ENCODE data around the gene TEAD3. TPM values are rescaled to one million over a fixed set of nuclear protein-coding genes. Genes with fewer than 3 reads are reported as not detected.
A peak's percentile ranks its signal among the peaks of the same experiment; 100 is the strongest.

TEAD3 gene
- total and polyA plus RNA-seq, 8 donors, result 18.1 to 54.4 (median 45.3) TPM

DNA sequence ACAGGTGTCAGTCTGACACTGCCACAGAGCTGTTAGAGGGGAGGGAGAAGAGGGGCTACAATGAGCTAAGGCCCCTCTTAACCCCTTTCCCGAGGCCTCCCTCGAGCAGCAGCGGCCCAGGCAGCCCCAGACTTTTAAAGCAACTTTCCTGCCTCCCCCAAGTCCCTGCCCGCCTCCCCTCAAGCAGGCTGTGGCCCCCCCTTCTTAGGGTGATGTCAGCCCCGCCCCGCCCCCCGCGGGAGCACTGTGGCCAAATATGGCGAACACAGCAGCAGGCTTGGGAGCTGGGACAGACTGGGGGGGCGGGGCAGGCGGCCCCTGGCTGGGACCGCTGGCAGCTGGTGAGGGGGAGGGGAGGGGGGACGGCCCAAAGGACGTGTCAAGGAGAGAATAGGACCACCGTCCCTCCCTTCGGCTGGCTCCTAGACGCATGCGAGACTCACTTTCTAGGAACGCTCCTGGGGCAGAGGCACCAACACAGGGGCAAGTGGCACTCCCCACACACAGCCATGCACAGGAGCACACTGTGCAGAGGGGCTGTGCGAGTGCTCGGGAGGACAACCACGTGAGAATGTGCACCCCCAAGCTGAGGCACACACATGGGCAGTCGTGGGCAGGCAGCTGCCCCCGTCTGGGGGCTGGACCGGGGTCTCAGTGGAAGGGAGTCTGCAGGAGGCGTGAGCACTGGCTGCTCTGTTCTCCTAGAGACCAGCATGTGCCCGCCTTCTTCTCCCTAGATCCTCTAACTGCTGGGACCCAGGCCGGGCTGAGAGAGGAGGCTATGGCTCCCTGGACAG is 6.7 kb downstream of the TEAD3 start:
- no peaks in the 10 kb centered on the region for H3K9me3 ChIP-seq
- peak in 3 of 4 donors; percentile 70 to 85 (median 80) for DNase-seq
- peaks cover 32 to 88% of the 10 kb centered on the region in 2 donors for H3K4me1 ChIP-seq
- peak overlapping the region; percentile 18 to 51 for H3K27ac ChIP-seq
- peaks cover 0 to 37% of the 10 kb centered on the region in 2 donors for H3K27me3 ChIP-seq
- TF ChIP-seq, protein P1, sequence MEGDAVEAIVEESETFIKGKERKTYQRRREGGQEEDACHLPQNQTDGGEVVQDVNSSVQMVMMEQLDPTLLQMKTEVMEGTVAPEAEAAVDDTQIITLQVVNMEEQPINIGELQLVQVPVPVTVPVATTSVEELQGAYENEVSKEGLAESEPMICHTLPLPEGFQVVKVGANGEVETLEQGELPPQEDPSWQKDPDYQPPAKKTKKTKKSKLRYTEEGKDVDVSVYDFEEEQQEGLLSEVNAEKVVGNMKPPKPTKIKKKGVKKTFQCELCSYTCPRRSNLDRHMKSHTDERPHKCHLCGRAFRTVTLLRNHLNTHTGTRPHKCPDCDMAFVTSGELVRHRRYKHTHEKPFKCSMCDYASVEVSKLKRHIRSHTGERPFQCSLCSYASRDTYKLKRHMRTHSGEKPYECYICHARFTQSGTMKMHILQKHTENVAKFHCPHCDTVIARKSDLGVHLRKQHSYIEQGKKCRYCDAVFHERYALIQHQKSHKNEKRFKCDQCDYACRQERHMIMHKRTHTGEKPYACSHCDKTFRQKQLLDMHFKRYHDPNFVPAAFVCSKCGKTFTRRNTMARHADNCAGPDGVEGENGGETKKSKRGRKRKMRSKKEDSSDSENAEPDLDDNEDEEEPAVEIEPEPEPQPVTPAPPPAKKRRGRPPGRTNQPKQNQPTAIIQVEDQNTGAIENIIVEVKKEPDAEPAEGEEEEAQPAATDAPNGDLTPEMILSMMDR (IDR thresholded peaks at IDR 0.05), result no peak
- no peak overlapping the region for H3K4me3 ChIP-seq
- H3K36me3 ChIP-seq, result no peaks in the 10 kb centered on the region
- peak; percentile 2 for ATAC-seq
- intact Hi-C loops (cut with DNase I), result no loop called here

- H3K36me3 ChIP-seq, result no peaks in the 10 kb centered on the region
- H3K27ac ChIP-seq, result peak overlapping the region in 1 of 2 donors; percentile 51
- TF ChIP-seq, protein P1 (IDR thresholded peaks at IDR 0.05), result no peak
- DNase-seq (no peak), ATAC-seq (no peak)
- peaks cover 0 to 28% of the 10 kb centered on the region in 2 donors for H3K27me3 ChIP-seq
- no peak overlapping the region for H3K4me3 ChIP-seq
- H3K9me3 ChIP-seq, result no peaks in the 10 kb centered on the region
- intact Hi-C loops (cut with DNase I), result no loop called here
- H3K4me1 ChIP-seq, result peaks cover 31 to 81% of the 10 kb centered on the region in 2 donors
These were observed 7.8 kb downstream of the TEAD3 start for GRCh38 chr6:35489066-35489465.

DNA sequence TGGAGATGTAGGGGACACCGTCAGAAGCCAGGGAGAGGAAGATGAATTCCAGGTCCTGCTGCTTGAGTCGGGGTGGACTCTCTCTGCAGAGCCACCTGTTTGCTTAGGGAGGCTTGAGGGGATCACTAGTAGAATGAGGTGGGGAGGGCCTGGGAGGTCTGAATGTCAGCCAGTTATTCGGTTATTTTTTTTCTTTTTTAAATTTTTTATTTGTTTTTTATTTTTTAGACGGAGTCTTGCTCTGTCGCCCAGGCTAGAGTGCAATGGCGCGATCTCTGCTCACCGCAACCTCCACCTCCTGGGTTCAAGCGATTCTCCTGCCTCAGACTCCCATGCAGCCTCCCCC is 8.4 kb downstream of the TEAD3 start:
- H3K9me3 ChIP-seq, result no peaks in the 10 kb centered on the region
- H3K36me3 ChIP-seq, result no peaks in the 10 kb centered on the region
- TF ChIP-seq, protein P1 (IDR thresholded peaks at IDR 0.05), result no peak
- intact Hi-C loops (cut with DNase I), result no loop called here
- H3K27ac ChIP-seq, result peak overlapping the region in 1 of 2 donors; percentile 51
- peaks cover 30 to 75% of the 10 kb centered on the region in 2 donors for H3K4me1 ChIP-seq
- ATAC-seq (no peak), DNase-seq (no peak)
- H3K4me3 ChIP-seq, result no peak overlapping the region
- H3K27me3 ChIP-seq, result peaks cover 0 to 28% of the 10 kb centered on the region in 2 donors

GRCh38 chr6:35487658-35488516 is 9.0 kb downstream of the TEAD3 start:
- intact Hi-C loops (cut with DNase I), result no loop called here
- no peaks in the 10 kb centered on the region for H3K36me3 ChIP-seq
- no peaks in the 10 kb centered on the region for H3K9me3 ChIP-seq
- H3K27me3 ChIP-seq, result peaks cover 0 to 28% of the 10 kb centered on the region in 2 donors
- H3K4me1 ChIP-seq, result peaks cover 30 to 69% of the 10 kb centered on the region in 2 donors
- H3K4me3 ChIP-seq, result no peak overlapping the region
- TF ChIP-seq, protein P1 (IDR thresholded peaks at IDR 0.05), result no peak
- ATAC-seq (peak; percentile 6), DNase-seq (no peak)
- H3K27ac ChIP-seq, result peak overlapping the region; percentile 51 to 53
